ENCODE measurements around the gene MKLN1. TPM values are rescaled to one million over a fixed set of nuclear protein-coding genes. Genes with fewer than 3 reads are reported as not detected.
A peak's percentile ranks its signal among the peaks of the same experiment; 100 is the strongest.

Gene MKLN1
- polyA plus RNA-seq, 1 of the 3 experiments (the other 2 are of a cell fraction): 11.0 TPM

DNA sequence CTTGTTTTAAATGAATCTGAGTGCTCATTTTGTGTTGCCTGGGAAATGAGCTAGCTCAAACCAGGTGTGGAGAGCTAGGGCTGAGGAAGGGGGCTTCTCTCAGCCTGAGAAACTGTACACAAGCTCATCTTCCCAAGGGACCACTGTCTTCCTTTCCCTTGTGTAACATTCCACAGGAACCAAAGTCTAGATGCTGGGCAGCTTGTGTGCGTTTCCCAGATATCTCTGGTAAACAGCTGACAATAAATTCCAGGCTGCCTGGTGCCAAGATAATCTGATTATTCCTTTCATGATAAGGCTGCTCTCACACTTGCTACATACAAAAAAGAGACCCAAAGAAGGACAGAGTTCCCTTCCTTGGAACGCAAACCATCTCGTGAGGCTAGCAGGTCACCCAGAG is 33.1 kb upstream of the MKLN1 start:
- Histone ChIP-seq H3K4me3 (ENCODE audit: low read depth in 2 of 2, low read length in 1 of 2) (no peak overlapping the region), H3F3A (replicated peaks; ENCODE audit: insufficient read depth) (no peaks in the 10 kb centered on the region), H3K9me3 (no peaks in the 10 kb centered on the region), H3K27ac (ENCODE audit: low read depth in 2 of 2, low read length in 1 of 2) (no peak overlapping the region), H3K9me2 (no peaks in the 10 kb centered on the region), H2AFZ (ENCODE audit: low read depth) (no peak overlapping the region), H4K20me1 (ENCODE audit: insufficient read depth) (no peaks in the 10 kb centered on the region), H3K4me1 (ENCODE audit: control insufficient read depth in 1 of 2, insufficient read depth in 2 of 2, low read depth in 1 of 2, low read length in 1 of 2) (peaks cover 0 to 6% of the 10 kb centered on the region in 2 experiments; a peak in 1 of 4 replicates), H3K9ac (no peak overlapping the region), H3K4me2 (no peak overlapping the region), H3K79me2 (ENCODE audit: insufficient read depth) (no peaks in the 10 kb centered on the region), H3K27me3 (ENCODE audit: insufficient read depth) (no peaks in the 10 kb centered on the region), H3K36me3 (replicated peaks in 1 of 2; ENCODE audit: control insufficient read depth in 1 of 2, insufficient read depth in 2 of 2, low read length in 1 of 2) (no peaks in the 10 kb centered on the region)
- ChIA-PET POLR2A (interaction anchor here (1.3 kb wide), 1 partner anchor 185 kb away, joined by 3 read pairs; no protein-coding TSS in a partner anchor), CTCF (interaction anchor here (0.6 to 1.3 kb wide), 6 partner anchors 9 to 252 kb away, joined by 3 read pairs; no protein-coding TSS in a partner anchor)
- peak; percentile 60 for DNase-seq
- 42% methylated on average over 3 of the region's 3 CpGs for WGBS (ENCODE audit: low lambda C conversion rate)
- TF ChIP-seq TAF1 (IDR thresholded peaks at IDR 0.05; ENCODE audit: borderline replicate concordance, low read depth, low read length): no peak
- TF ChIP-seq GATA2 (CRISPR knock-in tag; IDR thresholded peaks at IDR 0.05): peak; percentile 85
- peak in 1 of 2 experiments; percentile 69; a peak in 1 of 4 replicates for TF ChIP-seq EP300 (IDR thresholded peaks at IDR 0.05; ENCODE audit: borderline replicate concordance in 1 of 2, low read depth in 1 of 2, low read length in 1 of 2)
- TF ChIP-seq RCOR1 (IDR thresholded peaks at IDR 0.05; ENCODE audit: low read length): peak; percentile 94
- TF ChIP-seq NFIC (IDR thresholded peaks at IDR 0.05; ENCODE audit: borderline replicate concordance): no peak
- TF ChIP-seq, protein P1, sequence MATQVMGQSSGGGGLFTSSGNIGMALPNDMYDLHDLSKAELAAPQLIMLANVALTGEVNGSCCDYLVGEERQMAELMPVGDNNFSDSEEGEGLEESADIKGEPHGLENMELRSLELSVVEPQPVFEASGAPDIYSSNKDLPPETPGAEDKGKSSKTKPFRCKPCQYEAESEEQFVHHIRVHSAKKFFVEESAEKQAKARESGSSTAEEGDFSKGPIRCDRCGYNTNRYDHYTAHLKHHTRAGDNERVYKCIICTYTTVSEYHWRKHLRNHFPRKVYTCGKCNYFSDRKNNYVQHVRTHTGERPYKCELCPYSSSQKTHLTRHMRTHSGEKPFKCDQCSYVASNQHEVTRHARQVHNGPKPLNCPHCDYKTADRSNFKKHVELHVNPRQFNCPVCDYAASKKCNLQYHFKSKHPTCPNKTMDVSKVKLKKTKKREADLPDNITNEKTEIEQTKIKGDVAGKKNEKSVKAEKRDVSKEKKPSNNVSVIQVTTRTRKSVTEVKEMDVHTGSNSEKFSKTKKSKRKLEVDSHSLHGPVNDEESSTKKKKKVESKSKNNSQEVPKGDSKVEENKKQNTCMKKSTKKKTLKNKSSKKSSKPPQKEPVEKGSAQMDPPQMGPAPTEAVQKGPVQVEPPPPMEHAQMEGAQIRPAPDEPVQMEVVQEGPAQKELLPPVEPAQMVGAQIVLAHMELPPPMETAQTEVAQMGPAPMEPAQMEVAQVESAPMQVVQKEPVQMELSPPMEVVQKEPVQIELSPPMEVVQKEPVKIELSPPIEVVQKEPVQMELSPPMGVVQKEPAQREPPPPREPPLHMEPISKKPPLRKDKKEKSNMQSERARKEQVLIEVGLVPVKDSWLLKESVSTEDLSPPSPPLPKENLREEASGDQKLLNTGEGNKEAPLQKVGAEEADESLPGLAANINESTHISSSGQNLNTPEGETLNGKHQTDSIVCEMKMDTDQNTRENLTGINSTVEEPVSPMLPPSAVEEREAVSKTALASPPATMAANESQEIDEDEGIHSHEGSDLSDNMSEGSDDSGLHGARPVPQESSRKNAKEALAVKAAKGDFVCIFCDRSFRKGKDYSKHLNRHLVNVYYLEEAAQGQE (IDR thresholded peaks at IDR 0.05; ENCODE audit: low read depth, low read length): no peak
- peak; percentile 70 for TF ChIP-seq CHD2 (IDR thresholded peaks at IDR 0.05; ENCODE audit: low read length, partially characterized antibody)

DNA sequence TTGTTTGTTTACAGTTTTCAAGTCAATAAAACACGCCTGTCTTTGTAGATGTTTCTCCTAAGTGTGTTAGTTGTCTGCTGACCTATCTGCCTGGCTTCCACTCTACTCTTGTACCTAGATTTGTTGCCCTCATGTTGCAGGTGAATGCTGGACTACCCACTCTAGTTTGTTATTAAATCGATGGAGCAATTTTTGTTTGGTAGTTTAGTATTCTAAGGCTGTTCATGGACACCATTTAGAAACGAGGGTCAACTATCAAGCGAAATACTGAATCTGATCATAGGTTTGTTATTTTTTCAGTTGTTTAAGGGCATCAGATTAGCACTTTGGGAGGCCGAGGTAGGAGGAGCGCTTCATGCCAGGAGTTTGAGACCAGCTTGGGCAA is 29.1 kb upstream of the MKLN1 start:
- POLR2A ChIA-PET: no interaction called here
- no peak overlapping the region for H3K9ac ChIP-seq
- no peaks in the 10 kb centered on the region for H4K20me1 ChIP-seq (ENCODE audit: insufficient read depth)
- H3K9me2 ChIP-seq: no peaks in the 10 kb centered on the region
- H3K36me3 ChIP-seq (replicated peaks in 1 of 2; ENCODE audit: control insufficient read depth in 1 of 2, insufficient read depth in 2 of 2, low read length in 1 of 2): no peaks in the 10 kb centered on the region
- H3K4me1 ChIP-seq (ENCODE audit: control insufficient read depth in 1 of 2, insufficient read depth in 2 of 2, low read depth in 1 of 2, low read length in 1 of 2): peaks cover 0 to 6% of the 10 kb centered on the region in 2 experiments; a peak in 1 of 4 replicates
- H3K4me2 ChIP-seq: no peak overlapping the region
- no peak for DNase-seq
- CTCF ChIA-PET: no interaction called here
- no peaks in the 10 kb centered on the region for H3K27me3 ChIP-seq (ENCODE audit: insufficient read depth)
- H3K4me3 ChIP-seq (ENCODE audit: low read depth in 2 of 2, low read length in 1 of 2): no peak overlapping the region
- H3K27ac ChIP-seq (ENCODE audit: low read depth in 2 of 2, low read length in 1 of 2): no peak overlapping the region
- no peak overlapping the region for H2AFZ ChIP-seq (ENCODE audit: low read depth)
- WGBS (ENCODE audit: low lambda C conversion rate): 80% methylated on average over 6 of the region's 6 CpGs
- H3F3A ChIP-seq (replicated peaks; ENCODE audit: insufficient read depth): no peaks in the 10 kb centered on the region
- no peaks in the 10 kb centered on the region for H3K9me3 ChIP-seq
- H3K79me2 ChIP-seq (ENCODE audit: insufficient read depth): no peaks in the 10 kb centered on the region
- no peak for TF ChIP-seq FOSL2 (IDR thresholded peaks at IDR 0.05; ENCODE audit: borderline replicate concordance, low read depth)
- no peak for TF ChIP-seq TCF12 (IDR thresholded peaks at IDR 0.05)
- TF ChIP-seq, protein P2, sequence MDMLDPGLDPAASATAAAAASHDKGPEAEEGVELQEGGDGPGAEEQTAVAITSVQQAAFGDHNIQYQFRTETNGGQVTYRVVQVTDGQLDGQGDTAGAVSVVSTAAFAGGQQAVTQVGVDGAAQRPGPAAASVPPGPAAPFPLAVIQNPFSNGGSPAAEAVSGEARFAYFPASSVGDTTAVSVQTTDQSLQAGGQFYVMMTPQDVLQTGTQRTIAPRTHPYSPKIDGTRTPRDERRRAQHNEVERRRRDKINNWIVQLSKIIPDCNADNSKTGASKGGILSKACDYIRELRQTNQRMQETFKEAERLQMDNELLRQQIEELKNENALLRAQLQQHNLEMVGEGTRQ (IDR thresholded peaks at IDR 0.05; ENCODE audit: borderline replicate concordance, low read depth, low read length): no peak
- TF ChIP-seq GABPA (IDR thresholded peaks at IDR 0.05; ENCODE audit: low read depth): no peak
- TF ChIP-seq, protein P1 (IDR thresholded peaks at IDR 0.05; ENCODE audit: low read depth, low read length): no peak
- no peak for TF ChIP-seq TAF1 (IDR thresholded peaks at IDR 0.05; ENCODE audit: borderline replicate concordance, low read depth, low read length)
- no peak for TF ChIP-seq CHD2 (IDR thresholded peaks at IDR 0.05; ENCODE audit: low read length, partially characterized antibody)
- TF ChIP-seq, protein P3, sequence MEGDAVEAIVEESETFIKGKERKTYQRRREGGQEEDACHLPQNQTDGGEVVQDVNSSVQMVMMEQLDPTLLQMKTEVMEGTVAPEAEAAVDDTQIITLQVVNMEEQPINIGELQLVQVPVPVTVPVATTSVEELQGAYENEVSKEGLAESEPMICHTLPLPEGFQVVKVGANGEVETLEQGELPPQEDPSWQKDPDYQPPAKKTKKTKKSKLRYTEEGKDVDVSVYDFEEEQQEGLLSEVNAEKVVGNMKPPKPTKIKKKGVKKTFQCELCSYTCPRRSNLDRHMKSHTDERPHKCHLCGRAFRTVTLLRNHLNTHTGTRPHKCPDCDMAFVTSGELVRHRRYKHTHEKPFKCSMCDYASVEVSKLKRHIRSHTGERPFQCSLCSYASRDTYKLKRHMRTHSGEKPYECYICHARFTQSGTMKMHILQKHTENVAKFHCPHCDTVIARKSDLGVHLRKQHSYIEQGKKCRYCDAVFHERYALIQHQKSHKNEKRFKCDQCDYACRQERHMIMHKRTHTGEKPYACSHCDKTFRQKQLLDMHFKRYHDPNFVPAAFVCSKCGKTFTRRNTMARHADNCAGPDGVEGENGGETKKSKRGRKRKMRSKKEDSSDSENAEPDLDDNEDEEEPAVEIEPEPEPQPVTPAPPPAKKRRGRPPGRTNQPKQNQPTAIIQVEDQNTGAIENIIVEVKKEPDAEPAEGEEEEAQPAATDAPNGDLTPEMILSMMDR (IDR thresholded peaks at IDR 0.05): no peak
- TF ChIP-seq SIN3A (IDR thresholded peaks at IDR 0.05; ENCODE audit: borderline replicate concordance, low read depth, low read length): no peak
- no peak for TF ChIP-seq RCOR1 (IDR thresholded peaks at IDR 0.05; ENCODE audit: low read length)
- TF ChIP-seq, protein P4, sequence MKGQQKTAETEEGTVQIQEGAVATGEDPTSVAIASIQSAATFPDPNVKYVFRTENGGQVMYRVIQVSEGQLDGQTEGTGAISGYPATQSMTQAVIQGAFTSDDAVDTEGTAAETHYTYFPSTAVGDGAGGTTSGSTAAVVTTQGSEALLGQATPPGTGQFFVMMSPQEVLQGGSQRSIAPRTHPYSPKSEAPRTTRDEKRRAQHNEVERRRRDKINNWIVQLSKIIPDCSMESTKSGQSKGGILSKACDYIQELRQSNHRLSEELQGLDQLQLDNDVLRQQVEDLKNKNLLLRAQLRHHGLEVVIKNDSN (IDR thresholded peaks at IDR 0.05; ENCODE audit: borderline replicate concordance, low read depth): no peak
- TF ChIP-seq FOXM1 (IDR thresholded peaks at IDR 0.05; ENCODE audit: low read depth): no peak

All from SK-N-SH (cell line).